D721Med (cell line): ENCODE results near the gene CNTNAP2.

Source experiments
- DNase-seq: peaks from one replicate; pipeline ENCODE4 v3.0.0; 2011; ENCODE audit warnings: low spot score; ENCODE audit not compliant: insufficient read length
- FAIRE-seq: peaks from 2 replicates; lab custom pipeline; 2011; peaks lifted over from hg19 to GRCh38; lab: Jason Lieb, UNC
- TF ChIP-seq, protein P1 (sequence below): IDR thresholded peaks from 2 replicates; pipeline ENCODE4 v1.5.1; 2012; ENCODE audit warnings: mild to moderate bottlenecking, control low read depth; ENCODE audit not compliant: insufficient read depth; ENCODE audit errors: missing control alignments

The CNTNAP2 gene

GRCh38 chr7:147483634-147484292 lies 1367.2 kb downstream of the CNTNAP2 start:
- TF ChIP-seq, protein P1, sequence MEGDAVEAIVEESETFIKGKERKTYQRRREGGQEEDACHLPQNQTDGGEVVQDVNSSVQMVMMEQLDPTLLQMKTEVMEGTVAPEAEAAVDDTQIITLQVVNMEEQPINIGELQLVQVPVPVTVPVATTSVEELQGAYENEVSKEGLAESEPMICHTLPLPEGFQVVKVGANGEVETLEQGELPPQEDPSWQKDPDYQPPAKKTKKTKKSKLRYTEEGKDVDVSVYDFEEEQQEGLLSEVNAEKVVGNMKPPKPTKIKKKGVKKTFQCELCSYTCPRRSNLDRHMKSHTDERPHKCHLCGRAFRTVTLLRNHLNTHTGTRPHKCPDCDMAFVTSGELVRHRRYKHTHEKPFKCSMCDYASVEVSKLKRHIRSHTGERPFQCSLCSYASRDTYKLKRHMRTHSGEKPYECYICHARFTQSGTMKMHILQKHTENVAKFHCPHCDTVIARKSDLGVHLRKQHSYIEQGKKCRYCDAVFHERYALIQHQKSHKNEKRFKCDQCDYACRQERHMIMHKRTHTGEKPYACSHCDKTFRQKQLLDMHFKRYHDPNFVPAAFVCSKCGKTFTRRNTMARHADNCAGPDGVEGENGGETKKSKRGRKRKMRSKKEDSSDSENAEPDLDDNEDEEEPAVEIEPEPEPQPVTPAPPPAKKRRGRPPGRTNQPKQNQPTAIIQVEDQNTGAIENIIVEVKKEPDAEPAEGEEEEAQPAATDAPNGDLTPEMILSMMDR: no peak
- DNase-seq (no peak), FAIRE-seq (no peak)

GRCh38 chr7:147485660-147486210 lies 1369.1 kb downstream of the CNTNAP2 start:
- DNase-seq (peak; percentile 17), FAIRE-seq (peak; percentile 96)
- TF ChIP-seq, protein P1: no peak

- FAIRE-seq (no peak), DNase-seq (no peak)
- TF ChIP-seq, protein P1: no peak
Measured at GRCh38 chr7:147492606-147493005, 1376.0 kb downstream of the CNTNAP2 start.

DNA sequence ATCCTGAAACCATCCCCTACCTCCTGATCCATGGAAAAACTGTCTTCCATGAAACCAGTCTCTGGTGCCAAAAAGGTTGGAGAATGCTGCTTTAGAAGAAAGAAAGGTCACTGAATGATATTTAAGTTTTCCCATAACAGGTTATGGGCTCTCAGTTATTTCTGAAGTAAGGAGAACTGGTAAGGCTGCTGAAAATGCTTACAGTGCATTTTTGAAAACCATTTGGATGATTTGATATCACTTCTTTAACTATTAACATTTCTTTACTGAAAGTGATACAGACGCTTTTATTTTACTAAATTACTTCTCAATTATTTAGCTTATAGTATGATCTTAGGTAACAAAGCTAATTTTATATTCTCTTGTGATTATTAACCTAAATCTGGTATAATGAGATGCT lies 1379.6 kb downstream of the CNTNAP2 start:
- DNase-seq (no peak), FAIRE-seq (no peak)
- TF ChIP-seq, protein P1: no peak

- no peak for FAIRE-seq
- no peak for DNase-seq
- TF ChIP-seq, protein P1: no peak
Measured at GRCh38 chr7:147497246-147497645, 1380.6 kb downstream of the CNTNAP2 start.

- TF ChIP-seq, protein P1: no peak
- DNase-seq (no peak), FAIRE-seq (no peak)
Measured at GRCh38 chr7:147498081-147498480, 1381.5 kb downstream of the CNTNAP2 start.

- FAIRE-seq: no peak
- TF ChIP-seq, protein P1: no peak
- DNase-seq: no peak
Measured at GRCh38 chr7:147509035-147509501, 1392.5 kb downstream of the CNTNAP2 start.
